Neural progenitor cell (in vitro differentiated cells): ENCODE data around the gene PLXNC1.

Experiments
- CTCF ChIP-seq: fragments of 200-600 bp; sonication (generic); IDR thresholded peaks from 2 replicates; pipeline ENCODE4 v1.5.1; 2017; ENCODE audit warnings: antibody characterized with exemption, mild to moderate bottlenecking
- EZH2 ChIP-seq: fragments of 200-600 bp; sonication (generic); IDR thresholded peaks from 2 replicates; pipeline ENCODE4 v1.6.1; 2017; ENCODE audit warnings: antibody characterized with exemption, mild to moderate bottlenecking, moderate library complexity
- EZH2phosphoT487 ChIP-seq: fragments of 200-600 bp; sonication (generic); IDR thresholded peaks from 2 replicates; pipeline ENCODE4 v1.6.1; 2017; ENCODE audit warnings: antibody characterized with exemption

- TF ChIP-seq CTCF (no peak), EZH2 (no peak), EZH2phosphoT487 (no peak)
Measured at GRCh38 chr12:94190623-94191022, 42.2 kb downstream of the PLXNC1 start.
